Transverse colon (tissue), 4 donors: Measurements from ENCODE around the gene DCAF17.

Source experiments
- CTCF ChIP-seq, 5 experiments: fragments of 200-600 bp in 3 of 5; fragments of 450-650 bp in 2 of 5; sonication (generic) in 3 of 5; IDR thresholded peaks; 1 replicate in 2 of 5; 2 replicates in 3 of 5; pipeline ENCODE4 v1.5.1; 2016 to 2017; ENCODE audit warnings: antibody characterized with exemption in 5 of 5, inconsistent platforms in 3 of 5, mild to moderate bottlenecking in 2 of 5, moderate library complexity in 1 of 5
- EP300 ChIP-seq: sonication (generic); formaldehyde crosslinking; IDR thresholded peaks from one replicate; pipeline ENCODE4 v1.6.1; 2017; ENCODE audit warnings: antibody characterized with exemption, low read depth
- POLR2A ChIP-seq: fragments of 450-650 bp; IDR thresholded peaks from one replicate; pipeline ENCODE4 v1.6.1; 2016; ENCODE audit warnings: antibody characterized with exemption, mild to moderate bottlenecking, moderate library complexity
- POLR2AphosphoS5 ChIP-seq, 3 donors: sonication (generic); formaldehyde crosslinking; IDR thresholded peaks; one replicate each; pipeline ENCODE4 v1.6.1; 2016; ENCODE audit warnings: antibody characterized with exemption in 3 of 3

- TF ChIP-seq EP300 (no peak), POLR2A (no peak), CTCF (IDR thresholded peaks at IDR 0.05) (no peak), POLR2AphosphoS5 (IDR thresholded peaks at IDR 0.05) (no peak)
These were observed 29.8 kb upstream of the DCAF17 start for GRCh38 chr2:171404261-171404660.
